MG63 (cell line): ENCODE measurements around the gene RPAIN. TPM values are rescaled to one million over a fixed set of nuclear protein-coding genes. Genes with fewer than 3 reads are reported as not detected.
"Not testable (repeated sequence)": the region's sequence is repeated elsewhere in the genome, so short reads cannot be mapped to it uniquely, and the experiment has no call there.

ENCODE experiments used
- DNase-seq: peaks from one replicate; pipeline ENCODE4 v3.0.0-alpha.2; 2020
- H3K27me3 ChIP-seq: fragments of 250-450 bp; sonication (Bioruptor Pico); 2 replicates; pipeline ENCODE4 v1.5.1; 2020; ENCODE audit warnings: mild to moderate bottlenecking, moderate library complexity
- H3K36me3 ChIP-seq: fragments of 250-450 bp; sonication (Bioruptor Pico); 2 replicates; pipeline ENCODE4 v1.5.1; 2020; ENCODE audit warnings: mild to moderate bottlenecking, moderate library complexity
- H3K4me3 ChIP-seq: fragments of 250-450 bp; sonication (Bioruptor Pico); 2 replicates; pipeline ENCODE4 v1.5.1; 2020; ENCODE audit warnings: mild to moderate bottlenecking, moderate library complexity
- H3K9me3 ChIP-seq: fragments of 250-450 bp; sonication (Bioruptor Pico); 2 replicates; pipeline ENCODE4 v1.5.1; 2020; ENCODE audit warnings: mild to moderate bottlenecking, moderate library complexity
- total RNA-seq: library from RNA; depleted of rRNA; stranded (reverse); fragments of >200 nt; shearing (Covaris generic); gene quantifications from 2 replicates; pipeline ENCODE4 v1.2.3, GENCODE V29; 2014; ENCODE audit warnings: low replicate concordance

Gene RPAIN
- total RNA-seq, 1 experiment from 2014 or later = 26.6 TPM

DNA sequence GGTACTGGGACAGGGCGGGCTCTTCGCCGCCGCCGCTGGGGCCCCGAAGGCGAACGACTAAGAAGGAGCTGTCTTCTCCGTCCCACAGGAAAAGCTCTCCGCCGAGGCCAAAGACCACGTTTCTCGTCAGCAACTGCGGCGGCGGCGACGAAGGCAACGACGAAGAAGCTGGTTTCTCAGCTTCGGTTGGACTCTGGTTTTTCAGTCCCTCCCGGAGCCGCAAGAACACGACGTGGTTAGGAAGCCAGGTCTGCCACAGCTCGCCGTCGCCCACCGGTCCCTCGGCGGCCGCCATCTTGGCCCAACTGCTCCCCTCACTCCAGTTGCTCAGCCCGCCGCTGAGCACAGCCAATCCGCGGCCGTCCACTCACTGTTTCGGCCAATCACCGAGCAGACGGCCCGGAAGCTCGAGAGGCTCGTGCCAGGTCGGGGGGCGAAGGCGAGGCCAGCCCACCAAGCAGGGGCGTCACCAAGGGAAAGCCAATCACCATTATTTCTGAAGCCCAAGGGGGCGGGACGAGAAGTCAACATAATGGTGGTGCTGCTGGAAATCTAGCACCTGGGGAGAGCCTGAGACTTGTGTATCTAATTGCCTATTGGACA is 525 bp upstream of the RPAIN start, which contains the start of gene NUP88:
TSS of gene NUP88 (minus strand) at position 307 of the 603 bp plus-strand sequence. CDS start at position 295, 12 bp downstream.
- H3K36me3 ChIP-seq = peaks cover 20% of the 10 kb centered on the region
- no peaks in the 10 kb centered on the region for H3K9me3 ChIP-seq
- no peaks in the 10 kb centered on the region for H3K27me3 ChIP-seq
- peak; percentile 96 for DNase-seq
- H3K4me3 ChIP-seq = peak within 1 kb of the TSS; percentile 82

DNA sequence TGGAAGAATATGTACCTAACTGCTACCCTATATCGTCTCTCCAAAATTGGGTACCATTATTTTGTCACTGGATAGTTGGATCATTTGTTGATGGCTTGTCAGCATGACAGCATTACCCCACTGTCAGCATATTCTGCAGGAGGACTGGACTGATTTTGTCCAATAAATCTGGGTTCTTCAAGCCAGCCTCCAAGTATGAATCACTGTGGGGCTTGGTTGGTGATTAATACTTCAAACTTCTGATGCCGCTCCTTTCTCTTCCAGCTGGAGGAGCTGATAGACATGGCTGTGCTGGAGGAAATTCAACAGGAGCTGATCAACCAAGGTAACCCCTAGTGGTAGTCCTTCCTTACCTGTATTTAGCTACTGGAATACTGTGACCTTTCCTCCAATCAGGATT is 2.5 kb downstream of the RPAIN start:
- peaks cover 12% of the 10 kb centered on the region for H3K36me3 ChIP-seq
- H3K27me3 ChIP-seq = no peaks in the 10 kb centered on the region
- H3K4me3 ChIP-seq = no peak overlapping the region
- DNase-seq = peak; percentile 38
- H3K9me3 ChIP-seq = no peaks in the 10 kb centered on the region

GRCh38 chr17:5424909-5425308 is 4.9 kb downstream of the RPAIN start:
- DNase-seq = no peak
- peaks cover 9% of the 10 kb centered on the region for H3K36me3 ChIP-seq

DNA sequence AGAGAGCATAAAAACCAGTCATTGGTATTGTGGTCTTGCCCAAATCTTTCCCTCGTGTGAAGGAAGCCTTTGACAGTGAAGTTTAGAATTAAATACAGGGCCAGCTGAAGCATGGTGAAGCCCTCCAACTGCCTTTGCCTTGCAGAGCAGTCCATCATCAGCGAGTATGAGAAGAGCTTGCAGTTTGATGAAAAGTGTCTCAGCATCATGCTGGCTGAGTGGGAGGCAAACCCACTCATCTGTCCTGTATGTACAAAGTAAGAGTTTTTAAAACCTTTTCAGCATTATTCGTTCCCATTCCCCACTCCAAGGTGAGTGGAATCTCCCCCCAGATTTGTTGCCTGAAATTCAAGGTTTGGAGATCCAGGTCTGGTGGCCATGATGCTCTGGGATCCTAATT is 5.8 kb downstream of the RPAIN start:
- no peak for DNase-seq
- no peaks in the 10 kb centered on the region for H3K9me3 ChIP-seq
- peaks cover 11% of the 10 kb centered on the region for H3K36me3 ChIP-seq
- H3K27me3 ChIP-seq = no peaks in the 10 kb centered on the region
- no peak overlapping the region for H3K4me3 ChIP-seq

More at GRCh38 chr17:5424909-5425308, 4.9 kb downstream of the RPAIN start:
- H3K27me3 ChIP-seq = no peaks in the 10 kb centered on the region
- H3K9me3 ChIP-seq = no peaks in the 10 kb centered on the region
- no peak overlapping the region for H3K4me3 ChIP-seq

GRCh38 chr17:5429191-5429887 is 9.4 kb downstream of the RPAIN start:
- Histone ChIP-seq H3K36me3 (peaks cover 32% of the 10 kb centered on the region), H3K9me3 (no peaks in the 10 kb centered on the region), H3K27me3 (no peaks in the 10 kb centered on the region), H3K4me3 (no peak overlapping the region)
- DNase-seq = no peak

DNA sequence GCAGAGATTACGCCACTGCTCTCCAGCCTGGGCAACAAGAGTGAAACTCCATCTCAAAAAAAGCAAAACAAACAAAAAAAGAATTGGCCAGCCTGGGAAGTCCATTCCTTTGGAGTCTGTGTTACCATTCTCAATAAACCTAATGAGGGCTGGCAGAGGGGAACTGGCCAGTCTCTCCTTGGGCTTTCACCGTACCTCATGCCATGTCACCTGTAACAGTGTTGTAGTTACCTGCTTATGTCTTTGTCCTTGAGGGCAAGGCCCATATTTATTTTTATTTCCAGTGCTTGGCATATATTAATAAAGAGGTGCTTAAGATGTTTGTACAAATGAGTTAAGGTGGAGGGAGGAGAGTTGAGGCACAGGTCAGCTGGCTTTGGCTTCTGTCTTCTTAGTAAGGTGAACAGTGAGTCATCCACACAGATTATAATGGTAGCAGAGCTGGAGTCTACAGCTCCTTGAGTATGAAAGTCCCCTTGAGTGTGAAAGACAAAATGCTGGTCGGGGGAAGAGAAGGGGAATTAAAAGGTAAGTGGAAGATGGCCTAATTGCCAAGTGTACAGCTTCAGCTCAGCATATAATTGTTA is 10.5 kb downstream of the RPAIN start:
- no peak for DNase-seq
- H3K36me3 ChIP-seq = peaks cover 39% of the 10 kb centered on the region

GRCh38 chr17:5431234-5431633 is 11.3 kb downstream of the RPAIN start:
- H3K4me3 ChIP-seq, H3K27me3 ChIP-seq, DNase-seq, H3K9me3 ChIP-seq: not testable (repeated sequence)
- H3K36me3 ChIP-seq = peaks cover 43% of the 10 kb centered on the region

More for the DNA sequence above, 10.5 kb downstream of the RPAIN start:
- H3K9me3 ChIP-seq = no peaks in the 10 kb centered on the region
- H3K4me3 ChIP-seq = no peak overlapping the region
- H3K27me3 ChIP-seq = no peaks in the 10 kb centered on the region

- peaks cover 48% of the 10 kb centered on the region for H3K36me3 ChIP-seq
Observed at GRCh38 chr17:5431949-5432556, 12.1 kb downstream of the RPAIN start.

GRCh38 chr17:5434984-5435383 is 15.0 kb downstream of the RPAIN start:
- H3K36me3 ChIP-seq = peaks cover 61% of the 10 kb centered on the region
- no peaks in the 10 kb centered on the region for H3K9me3 ChIP-seq
- no peaks in the 10 kb centered on the region for H3K27me3 ChIP-seq
- no peak for DNase-seq
- no peak overlapping the region for H3K4me3 ChIP-seq

More at GRCh38 chr17:5431949-5432556, 12.1 kb downstream of the RPAIN start:
- Histone ChIP-seq H3K9me3 (no peaks in the 10 kb centered on the region), H3K27me3 (no peaks in the 10 kb centered on the region), H3K4me3 (no peak overlapping the region)
- no peak for DNase-seq

DNA sequence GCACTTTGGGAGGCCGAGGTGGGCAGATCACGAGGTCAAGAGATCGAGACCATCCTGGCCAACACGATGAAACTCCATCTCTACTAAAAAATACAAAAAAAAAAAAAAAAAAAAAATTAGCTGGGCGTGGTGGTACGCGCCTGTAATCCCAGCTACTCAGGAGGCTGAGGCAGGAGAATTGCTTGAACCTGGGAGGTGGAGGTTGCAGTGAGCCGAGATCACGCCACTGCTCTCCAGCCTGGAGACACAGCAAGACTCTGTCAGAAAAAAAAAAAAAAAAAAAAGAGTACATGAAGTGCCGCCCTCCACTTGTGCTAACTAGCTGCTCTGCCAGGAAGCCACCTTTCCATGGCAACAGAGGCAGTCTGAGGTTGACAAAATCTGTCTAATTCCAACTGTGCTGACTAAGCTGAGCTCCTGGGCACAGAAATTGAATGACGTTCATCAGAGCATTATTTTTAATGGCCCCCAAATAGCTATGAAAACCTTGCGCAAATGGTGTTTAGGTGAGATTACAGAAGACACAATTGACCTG is 15.9 kb downstream of the RPAIN start:
- H3K36me3 ChIP-seq = peaks cover 59% of the 10 kb centered on the region
- H3K4me3 ChIP-seq, DNase-seq, H3K27me3 ChIP-seq, H3K9me3 ChIP-seq: not testable (repeated sequence)

DNA sequence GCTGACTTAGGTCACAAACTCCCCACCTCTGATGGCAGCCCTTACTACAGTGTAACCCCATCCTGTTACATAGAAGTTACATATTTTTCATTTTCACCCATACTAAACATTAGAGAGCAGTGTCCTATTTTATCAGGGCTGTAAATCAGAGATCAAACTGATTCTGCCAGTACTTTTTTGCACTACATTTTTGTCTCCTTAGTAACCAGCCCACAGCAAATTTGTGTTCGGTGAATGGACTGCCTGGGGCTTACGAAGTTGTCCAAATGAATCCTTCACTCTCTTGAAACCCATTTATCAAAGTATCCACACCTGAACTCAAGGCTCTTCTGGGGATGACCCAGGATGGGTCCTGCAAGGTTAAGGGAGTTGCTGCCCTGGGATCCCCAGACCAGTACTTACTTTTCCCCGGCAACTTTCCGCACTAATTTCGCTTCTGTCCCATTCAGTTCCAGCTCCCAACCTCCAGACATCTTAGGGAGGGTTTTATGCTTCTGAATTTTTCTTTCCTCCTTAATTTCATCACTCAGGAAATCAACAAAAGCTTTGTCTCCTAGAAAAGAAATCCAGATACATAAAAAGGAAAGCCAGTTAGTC is 17.8 kb downstream of the RPAIN start:
- peaks cover 49% of the 10 kb centered on the region for H3K36me3 ChIP-seq
- DNase-seq = no peak
- no peaks in the 10 kb centered on the region for H3K27me3 ChIP-seq
- H3K9me3 ChIP-seq = no peaks in the 10 kb centered on the region
- H3K4me3 ChIP-seq = peak overlapping the region; percentile 74

- Histone ChIP-seq H3K36me3 (peaks cover 38% of the 10 kb centered on the region), H3K27me3 (no peaks in the 10 kb centered on the region), H3K9me3 (no peaks in the 10 kb centered on the region), H3K4me3 (peak within 1 kb of the TSS; percentile 74)
- DNase-seq = peak; percentile 79
Observed at GRCh38 chr17:5438716-5439445, 18.9 kb downstream of the RPAIN start, which contains the start of gene C1QBP. TSS of gene C1QBP (minus strand) at chr17:5439155. CDS start at chr17:5439073, 82 bp downstream.

DNA sequence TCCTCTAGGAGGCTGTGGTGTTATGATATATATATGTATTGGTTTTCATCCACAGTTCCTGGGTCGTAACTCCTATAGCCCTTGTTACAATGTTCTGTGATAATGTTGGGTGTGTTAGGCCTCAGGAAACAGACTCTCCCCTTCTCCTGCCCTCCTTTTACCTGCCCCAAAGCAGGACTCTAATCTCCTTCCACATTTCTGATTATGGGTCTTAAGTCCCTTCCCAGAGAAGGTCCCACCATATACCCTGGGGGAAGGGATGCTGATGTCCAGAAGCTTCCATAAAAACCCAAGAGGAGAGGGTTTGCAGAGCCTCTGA is 19.4 kb downstream of the RPAIN start:
- no peaks in the 10 kb centered on the region for H3K9me3 ChIP-seq
- peaks cover 35% of the 10 kb centered on the region for H3K36me3 ChIP-seq
- no peak for DNase-seq
- no peaks in the 10 kb centered on the region for H3K27me3 ChIP-seq
- peak overlapping the region; percentile 74 for H3K4me3 ChIP-seq

GRCh38 chr17:5443728-5444127 is 23.7 kb downstream of the RPAIN start:
- H3K36me3 ChIP-seq = peaks cover 5% of the 10 kb centered on the region; the same call in 1 of the 2 replicates

DNA sequence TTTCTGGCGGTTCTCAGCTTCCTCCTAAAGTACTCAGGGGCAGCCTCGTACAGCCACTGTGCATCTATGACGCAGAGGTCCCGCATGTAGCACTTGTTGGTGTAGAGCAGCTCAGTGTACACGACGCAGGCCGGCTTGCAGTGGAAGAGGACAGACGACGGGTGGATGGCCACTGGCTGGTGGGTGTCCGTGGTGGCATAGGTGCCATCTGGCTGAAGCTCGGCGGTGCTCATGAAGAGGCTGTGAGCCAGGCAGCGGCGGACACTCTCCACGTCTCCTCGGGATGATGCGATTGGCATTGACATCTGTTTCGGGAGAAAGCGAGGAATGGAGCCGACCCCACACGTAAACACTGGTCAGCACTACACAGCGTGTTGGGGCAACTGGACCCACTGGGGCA is 24.2 kb downstream of the RPAIN start:
- H3K36me3 ChIP-seq = peaks cover 7% of the 10 kb centered on the region; the same call in 1 of the 2 replicates
- H3K9me3 ChIP-seq = no peaks in the 10 kb centered on the region

More at GRCh38 chr17:5443728-5444127, 23.7 kb downstream of the RPAIN start:
- Histone ChIP-seq H3K4me3 (no peak overlapping the region), H3K27me3 (no peaks in the 10 kb centered on the region), H3K9me3 (no peaks in the 10 kb centered on the region)
- no peak for DNase-seq

GRCh38 chr17:5446786-5447185 is 26.8 kb downstream of the RPAIN start:
- DNase-seq = no peak
- Histone ChIP-seq H3K9me3 (no peaks in the 10 kb centered on the region), H3K27me3 (no peaks in the 10 kb centered on the region), H3K36me3 (peaks cover 10% of the 10 kb centered on the region), H3K4me3 (no peak overlapping the region)

More for the DNA sequence above, 24.2 kb downstream of the RPAIN start:
- H3K4me3 ChIP-seq = no peak overlapping the region
- H3K27me3 ChIP-seq = no peaks in the 10 kb centered on the region
- DNase-seq = no peak
